Body of pancreas (tissue), 4 donors: ENCODE data around the gene IMPG2. TPM values are rescaled to one million over a fixed set of nuclear protein-coding genes. Genes with fewer than 3 reads are reported as not detected.
"Not testable (repeated sequence)": the region's sequence is repeated elsewhere in the genome, so short reads cannot be mapped to it uniquely, and the experiment has no call there.

Source experiments
- ATAC-seq: fragments of 150-250 bp; one replicate; pipeline ENCODE4 v1.9.1; 2016
- DNase-seq, 4 donors: peaks; one replicate each; pipeline ENCODE4 v3.0.0-alpha.2; 2019
- H3K27ac ChIP-seq, 4 donors: fragments of 200-600 bp; sonication (generic); 1 replicate in 3 of 4; 2 replicates in 1 of 4; pipeline versions ENCODE4 v1.5.1 to v1.6.1; 2016 to 2019; ENCODE audit warnings: mild to moderate bottlenecking in 1 of 4, mixed read lengths in 1 of 4, moderate library complexity in 1 of 4
- H3K27me3 ChIP-seq, 2 donors: fragments of 200-600 bp; sonication (generic); one replicate each; pipeline ENCODE4 v1.6.0; 2016; ENCODE audit warnings: mild to moderate bottlenecking in 1 of 2
- H3K36me3 ChIP-seq, 2 donors: fragments of 200-600 bp; sonication (generic); replicated peaks in 1 of 2; 2 replicates each; pipeline ENCODE4 v1.5.1; 2016; ENCODE audit warnings: low read depth in 2 of 2; ENCODE audit not compliant: insufficient read depth in 1 of 2
- H3K4me1 ChIP-seq: fragments of 200-600 bp; sonication (generic); one replicate; pipeline ENCODE4 v1.6.0; 2016
- H3K4me3 ChIP-seq, 2 donors: fragments of 200-600 bp; sonication (generic); 1 replicate in 1 of 2; 2 replicates in 1 of 2; pipeline ENCODE4 v1.5.1; 2016 to 2019
- H3K9me3 ChIP-seq, 3 donors: fragments of 200-600 bp; sonication (generic); 1 replicate in 2 of 3; 2 replicates in 1 of 3; pipeline ENCODE4 v1.5.1; 2016
- CTCF ChIP-seq, 7 experiments: fragments of 450-650 bp in 4 of 7; fragments of 200-600 bp in 3 of 7; sonication (generic) in 3 of 7; IDR thresholded peaks; one replicate each; pipeline ENCODE4 v1.5.1; 2016 to 2019; ENCODE audit warnings: antibody characterized with exemption in 7 of 7
- POLR2A ChIP-seq, 3 donors: fragments of 450-650 bp; IDR thresholded peaks; one replicate each; pipeline ENCODE4 v1.6.1; 2016; ENCODE audit warnings: antibody characterized with exemption in 3 of 3, mild to moderate bottlenecking in 2 of 3
- WGBS, 2 donors: methylation state at CpG; one replicate each; pipeline ENCODE4 v1.1.5; 2017; 5-methylcytosine and 5-hydroxymethylcytosine counted together
- intact Hi-C: fragments of 100-400 bp; cut with DNase I; formaldehyde crosslinking; loops from one replicate; pipeline ENCODE4 v1.15.1; 2023
- total RNA-seq, 2 donors: library from RNA; depleted of rRNA; stranded (reverse); fragments of >200 nt; gene quantifications; one replicate each; pipeline ENCODE4 v1.1.0, GENCODE V29; 2016

The IMPG2 gene
- total RNA-seq, 2 donors from 2014 or later: 0.26 to 0.33 TPM

GRCh38 chr3:101311676-101312075 lies 8.7 kb downstream of the IMPG2 start:
- intact Hi-C loops: no loop called here
- DNase-seq (no peak), ATAC-seq (no peak)
- Histone ChIP-seq H3K36me3 (no peaks in the 10 kb centered on the region), H3K9me3 (peaks cover 0 to 8% (median 4%) of the 10 kb centered on the region in 3 donors), H3K27ac (no peak overlapping the region), H3K27me3 (no peaks in the 10 kb centered on the region), H3K4me3 (no peak overlapping the region), H3K4me1 (no peaks in the 10 kb centered on the region)
- WGBS, 2 donors: 82 to 92% methylated on average over 2 of the region's 2 CpGs
- TF ChIP-seq POLR2A (IDR thresholded peaks at IDR 0.05) (no peak), CTCF (IDR thresholded peaks at IDR 0.05) (no peak)

GRCh38 chr3:101310978-101311375 lies 9.4 kb downstream of the IMPG2 start:
- no peak overlapping the region for H3K4me3 ChIP-seq
- DNase-seq (no peak), ATAC-seq (no peak)
- peaks cover 0 to 8% (median 4%) of the 10 kb centered on the region in 3 donors for H3K9me3 ChIP-seq
- TF ChIP-seq POLR2A (IDR thresholded peaks at IDR 0.05) (no peak), CTCF (IDR thresholded peaks at IDR 0.05) (no peak)
- H3K27me3 ChIP-seq: no peaks in the 10 kb centered on the region
- H3K27ac ChIP-seq: no peak overlapping the region
- no peaks in the 10 kb centered on the region for H3K36me3 ChIP-seq
- H3K4me1 ChIP-seq: no peaks in the 10 kb centered on the region
- intact Hi-C loops: no loop called here

GRCh38 chr3:101308147-101308772 lies 12.1 kb downstream of the IMPG2 start:
- H3K4me1 ChIP-seq, H3K27me3 ChIP-seq, H3K4me3 ChIP-seq, intact Hi-C loops, ATAC-seq, H3K36me3 ChIP-seq, H3K9me3 ChIP-seq, DNase-seq, H3K27ac ChIP-seq: not testable (repeated sequence)

GRCh38 chr3:101303836-101304235 lies 16.5 kb downstream of the IMPG2 start:
- TF ChIP-seq POLR2A (IDR thresholded peaks at IDR 0.05) (no peak), CTCF (IDR thresholded peaks at IDR 0.05) (no peak)

GRCh38 chr3:101303089-101303731 lies 17.2 kb downstream of the IMPG2 start:
- DNase-seq: no peak
- Histone ChIP-seq H3K27me3 (no peaks in the 10 kb centered on the region), H3K4me3 (no peak overlapping the region), H3K36me3 (no peaks in the 10 kb centered on the region), H3K27ac (no peak overlapping the region), H3K9me3 (peaks cover 0 to under 1% (median 0%) of the 10 kb centered on the region in 3 donors), H3K4me1 (no peaks in the 10 kb centered on the region)
- TF ChIP-seq CTCF (IDR thresholded peaks at IDR 0.05) (no peak), POLR2A (IDR thresholded peaks at IDR 0.05) (no peak)
- intact Hi-C loops: no loop called here
- 56 to 70% methylated on average over 5 of the region's 5 CpGs for whole genome bisulfite sequencing, 2 donors
- ATAC-seq: no peak

More at GRCh38 chr3:101303836-101304235, 16.5 kb downstream of the IMPG2 start:
- H3K4me1 ChIP-seq: no peaks in the 10 kb centered on the region
- no peak for DNase-seq
- H3K27ac ChIP-seq: no peak overlapping the region
- no peak overlapping the region for H3K4me3 ChIP-seq
- ATAC-seq: no peak
- H3K36me3 ChIP-seq: no peaks in the 10 kb centered on the region
- peaks cover 0 to 7% (median 4%) of the 10 kb centered on the region in 3 donors for H3K9me3 ChIP-seq
- no peaks in the 10 kb centered on the region for H3K27me3 ChIP-seq
- intact Hi-C loops: no loop called here
